Stimulated activated CD8-positive, alpha-beta memory T cell treated with anti-CD3 and anti-CD28 coated beads, Interleukin-12 subunit alpha, Interleukin-12 subunit beta, amount 100 ng/mL, for 4 hours (primary cell): ENCODE measurements around the gene MFNG.
A peak's percentile ranks its signal among the peaks of the same experiment; 100 is the strongest.
"Not testable (repeated sequence)": the region's sequence is repeated elsewhere in the genome, so short reads cannot be mapped to it uniquely, and the experiment has no call there.

Experiments
- DNase-seq: peaks from one replicate; pipeline ENCODE4 v3.0.0-alpha.2; 2020; ENCODE audit warnings: low read depth

MFNG gene

GRCh38 chr22:37473437-37473946, 12.7 kb downstream of the MFNG start:
- no peak for DNase-seq

- DNase-seq, result no peak
These were observed 13.7 kb downstream of the MFNG start for GRCh38 chr22:37472418-37473006.

DNA sequence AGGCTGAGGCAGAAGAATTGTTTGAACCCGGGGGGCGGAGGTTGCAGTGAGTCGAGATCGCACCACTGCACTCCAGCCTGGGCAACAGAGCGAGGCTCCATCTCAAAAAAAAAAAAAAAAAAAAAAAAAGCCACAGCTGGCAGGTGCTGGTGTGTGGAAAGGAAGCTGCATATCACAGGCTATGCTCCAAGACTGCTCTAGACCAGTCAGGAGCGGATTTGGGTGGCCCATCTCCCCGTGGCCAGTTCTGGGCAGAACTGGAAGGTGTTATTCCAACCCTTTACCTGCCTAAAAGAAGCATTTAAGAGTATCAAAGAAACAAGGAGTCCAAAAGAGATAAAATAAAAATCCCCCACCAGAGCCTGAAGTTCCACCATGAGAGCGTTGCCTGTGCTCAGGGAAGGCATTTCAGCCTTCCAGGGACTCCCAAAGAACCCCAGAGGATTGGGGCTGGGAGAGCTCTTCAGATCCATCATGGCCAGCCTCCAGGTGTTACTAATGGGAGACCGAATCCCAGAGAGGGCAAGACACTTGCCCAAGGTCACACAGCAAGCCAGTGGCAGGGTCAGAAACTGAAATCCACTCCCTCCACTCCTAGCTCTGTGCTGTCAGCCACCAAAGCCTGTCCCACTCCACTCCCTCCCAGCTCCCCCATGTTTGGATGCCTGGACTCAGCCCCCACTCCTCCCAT, 14.3 kb downstream of the MFNG start:
- no peak for DNase-seq

- no peak for DNase-seq
These were observed 16.1 kb downstream of the MFNG start for GRCh38 chr22:37470087-37470445.

DNA sequence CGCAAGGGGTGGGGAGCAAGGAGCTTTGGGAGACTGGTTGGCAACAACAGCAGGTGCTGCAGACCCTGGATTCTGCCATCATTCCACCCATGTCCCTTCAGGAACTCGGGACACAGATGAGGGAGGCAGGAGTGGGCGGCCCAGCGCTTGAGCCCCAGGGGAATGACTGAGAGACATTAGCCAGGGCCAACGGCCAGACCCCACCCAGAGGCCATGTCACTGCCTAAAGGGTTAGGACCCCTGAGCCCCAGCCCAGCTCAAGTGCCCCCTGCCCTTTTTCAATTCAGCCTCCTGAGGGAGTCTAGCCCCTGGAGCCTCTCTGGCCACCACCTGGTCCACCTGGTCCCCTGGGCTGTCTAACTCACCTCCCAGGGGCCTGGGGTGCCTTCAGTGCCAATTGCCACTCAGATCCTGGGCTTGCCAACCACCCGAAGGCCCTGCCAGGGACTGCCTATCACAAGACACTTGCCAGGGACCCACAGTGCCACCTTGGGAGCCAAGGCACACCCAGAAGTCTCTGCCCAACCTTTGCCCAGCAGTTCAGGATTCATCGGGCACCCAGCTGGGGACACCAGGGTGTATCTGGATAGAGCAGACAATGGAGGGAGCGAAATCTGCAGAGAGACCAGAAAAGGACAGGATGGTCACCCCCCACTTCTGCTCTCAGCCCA, 16.6 kb downstream of the MFNG start:
- no peak for DNase-seq

GRCh38 chr22:37468201-37468695, 17.9 kb downstream of the MFNG start:
- not testable (repeated sequence) for DNase-seq

- no peak for DNase-seq
These were observed 18.7 kb downstream of the MFNG start for GRCh38 chr22:37467391-37467955.

GRCh38 chr22:37464181-37464580, 22.0 kb downstream of the MFNG start:
- DNase-seq, result no peak

DNA sequence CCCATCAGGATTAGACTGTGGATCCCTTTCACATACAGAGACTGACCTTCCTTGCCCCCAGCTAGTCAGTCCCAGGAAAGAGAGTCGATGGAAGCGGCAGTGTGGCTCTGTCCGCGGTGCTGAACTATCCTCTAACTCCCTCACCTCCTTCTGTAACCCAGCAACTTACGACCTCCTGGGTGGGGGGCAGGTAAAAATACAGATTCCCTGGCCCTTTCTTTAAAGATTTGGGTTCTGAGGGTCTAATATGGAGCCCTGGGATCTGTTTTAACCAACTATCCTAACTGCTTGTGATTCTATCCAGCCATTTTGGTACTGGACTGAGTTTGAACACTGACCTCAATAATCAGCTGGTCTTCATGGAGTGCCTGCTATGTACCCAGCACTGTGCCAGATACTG, 23.2 kb downstream of the MFNG start:
- DNase-seq, result no peak

GRCh38 chr22:37462436-37462835, 23.7 kb downstream of the MFNG start:
- no peak for DNase-seq

DNA sequence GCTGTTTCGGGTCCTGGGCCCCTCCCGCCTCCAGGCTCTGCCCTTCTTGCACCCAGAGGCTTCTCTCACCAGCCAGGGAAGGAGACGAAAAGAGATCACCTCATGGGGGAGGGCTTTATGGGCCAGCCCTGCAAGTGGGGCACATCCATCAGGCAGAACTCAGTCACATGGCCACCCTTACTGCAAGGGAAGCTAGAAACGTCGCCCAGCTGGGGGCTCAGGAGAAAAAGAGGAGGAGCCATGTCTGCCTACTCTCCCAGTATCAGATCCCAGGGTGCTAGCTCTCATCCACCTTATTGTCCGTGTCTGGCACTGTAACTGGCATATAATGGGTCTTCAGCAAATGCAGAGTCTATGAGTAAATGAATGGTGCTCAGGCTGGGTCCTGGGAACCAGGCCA, 24.2 kb downstream of the MFNG start:
- DNase-seq, result no peak

DNA sequence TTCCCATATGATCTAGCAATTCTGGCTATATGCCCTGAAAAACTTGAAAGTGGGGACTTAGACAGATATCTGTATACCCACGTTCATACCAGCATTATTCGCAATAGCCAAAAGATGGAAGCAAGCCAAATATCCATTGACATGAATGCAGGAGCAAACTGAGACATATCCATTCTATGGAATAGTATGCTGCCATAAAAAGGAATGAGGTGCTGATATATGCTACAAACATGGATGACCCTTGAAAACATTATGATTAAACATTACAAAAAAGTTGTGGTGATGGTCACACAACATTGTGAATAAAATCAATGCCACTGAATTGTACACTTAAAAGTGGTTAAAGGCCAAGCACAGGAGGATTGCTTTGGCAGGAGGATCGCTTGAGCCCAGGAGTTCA, 25.5 kb downstream of the MFNG start:
- DNase-seq, result no peak

DNA sequence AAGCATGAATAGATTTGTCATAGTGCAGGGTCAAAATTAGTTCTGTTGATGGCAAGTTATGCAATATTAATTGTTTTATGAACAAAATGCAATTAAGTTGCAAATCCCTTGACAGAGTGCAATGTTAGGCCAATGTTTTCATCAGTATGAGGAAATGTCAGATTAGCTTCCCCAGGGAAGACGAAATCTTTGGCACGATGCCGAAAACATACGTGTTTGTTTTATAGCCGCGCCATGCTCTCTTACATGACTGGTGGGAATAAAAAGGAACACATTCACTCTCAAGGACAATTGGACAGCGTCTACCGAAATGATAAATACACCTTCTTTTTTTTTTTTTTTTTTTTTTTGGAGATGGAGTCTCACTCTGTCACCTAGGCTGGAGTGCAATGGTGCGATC, 27.0 kb downstream of the MFNG start:
- no peak for DNase-seq

- peak; percentile 56 for DNase-seq
These were observed 28.9 kb downstream of the MFNG start for GRCh38 chr22:37457093-37457893.

GRCh38 chr22:37456346-37456745, 29.8 kb downstream of the MFNG start:
- DNase-seq, result no peak

DNA sequence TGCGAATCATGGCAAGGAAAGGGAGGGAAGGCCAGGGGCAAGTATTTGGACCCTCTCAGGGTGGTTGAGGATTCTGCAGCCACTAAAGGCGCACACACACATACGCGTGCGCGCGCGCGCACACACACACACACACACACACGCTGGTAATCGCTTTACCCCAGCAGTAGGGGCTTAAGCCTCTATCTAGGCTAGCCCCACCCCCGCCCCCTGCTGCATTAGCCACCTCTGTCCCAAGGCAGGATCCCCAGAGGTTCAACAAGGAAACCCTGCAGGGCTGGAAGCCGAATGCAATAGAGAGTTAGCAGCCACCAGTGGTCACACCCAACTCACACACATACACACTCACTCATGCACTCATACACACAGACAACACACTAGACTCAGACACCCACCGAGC, 30.3 kb downstream of the MFNG start:
- DNase-seq, result no peak

DNA sequence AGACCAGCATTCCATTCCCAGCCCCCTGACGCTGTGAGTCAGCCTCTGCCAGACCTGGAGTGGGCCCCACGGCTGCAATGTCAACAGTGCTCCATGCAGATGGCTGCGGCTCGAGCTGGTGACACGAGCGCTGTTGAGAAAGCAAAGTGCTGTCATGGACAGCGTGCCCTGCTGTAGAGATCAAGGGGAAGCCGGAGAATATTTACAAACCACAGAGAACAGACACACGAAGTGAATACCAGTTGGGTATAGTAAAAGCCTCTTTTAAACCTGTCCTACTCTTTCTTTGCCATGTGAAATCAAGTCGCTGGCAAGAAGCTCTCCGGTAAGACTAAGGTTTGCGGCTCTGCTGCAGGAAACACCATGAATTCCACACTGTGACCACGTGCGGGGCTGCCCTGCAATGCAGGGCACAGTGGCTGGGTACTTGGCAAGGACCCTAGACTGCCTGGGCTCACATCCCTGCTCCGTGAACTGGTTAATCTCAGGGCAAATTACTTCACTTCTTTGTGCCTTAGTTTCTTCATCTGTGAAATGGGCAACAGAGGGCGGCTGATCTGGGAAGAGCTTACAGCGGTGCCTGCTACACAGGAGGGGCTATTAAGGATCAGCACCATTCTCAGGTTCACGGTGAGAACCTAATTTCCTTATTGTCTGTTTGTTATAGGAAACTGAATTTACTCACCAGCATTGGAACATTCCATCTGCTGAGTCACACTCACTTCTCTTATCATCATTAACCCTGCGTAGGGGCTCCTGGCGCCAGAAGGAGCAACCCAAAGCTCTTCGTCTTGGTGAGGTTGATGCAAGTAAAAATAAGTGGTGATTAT, 31.1 kb downstream of the MFNG start:
- no peak for DNase-seq

DNA sequence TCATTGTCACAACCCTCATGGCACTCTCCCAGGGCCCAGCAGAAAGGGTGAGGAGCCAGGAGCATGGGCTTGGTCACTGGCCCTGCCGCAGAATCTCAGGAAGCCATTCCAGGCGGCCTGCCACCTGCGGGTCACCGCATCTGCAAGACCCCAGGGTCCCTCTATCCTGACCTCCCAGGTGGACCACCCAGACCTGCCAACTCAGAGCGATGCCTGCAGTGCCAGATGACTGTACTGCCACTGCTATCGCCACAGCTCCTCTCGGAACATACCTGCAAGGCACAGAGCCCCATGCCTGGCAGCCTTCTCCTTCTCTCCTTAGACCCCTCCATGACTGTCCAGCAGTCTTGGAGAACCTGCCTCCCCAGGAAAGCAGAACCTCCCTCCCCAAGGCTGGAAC, 32.5 kb downstream of the MFNG start:
- DNase-seq, result no peak

- DNase-seq, result no peak
These were observed 35.0 kb downstream of the MFNG start for GRCh38 chr22:37451218-37451617.

- no peak for DNase-seq
These were observed 36.7 kb downstream of the MFNG start for GRCh38 chr22:37449331-37450001.
